ENCODE data around the gene BTN1A1.

The BTN1A1 gene

GRCh38 chr6:26552640-26553188, 52.6 kb downstream of the BTN1A1 start:
- DNase-seq (ENCODE audit: low spot score), result no peak
- in situ Hi-C loops (cut with MboI; ENCODE audit: low sequenced_read_pairs, unreplicated experiment), result loop anchor here (10.0 kb wide), 1 partner anchor 218 kb away; no protein-coding TSS in a partner anchor
- no peak for TF ChIP-seq CTCF (IDR thresholded peaks at IDR 0.05; ENCODE audit: borderline replicate concordance, control extremely low read depth, extremely low read depth, insufficient read depth, missing control alignments)

GRCh38 chr6:26553264-26553634, 53.1 kb downstream of the BTN1A1 start:
- TF ChIP-seq CTCF (IDR thresholded peaks at IDR 0.05; ENCODE audit: borderline replicate concordance, control extremely low read depth, extremely low read depth, insufficient read depth, missing control alignments), result no peak
- DNase-seq (ENCODE audit: low spot score), result peak; percentile 66
- in situ Hi-C loops (cut with MboI; ENCODE audit: low sequenced_read_pairs, unreplicated experiment), result loop anchor here (10.0 kb wide), 1 partner anchor 218 kb away; no protein-coding TSS in a partner anchor

GRCh38 chr6:26553635-26554446, 53.7 kb downstream of the BTN1A1 start:
- TF ChIP-seq CTCF (IDR thresholded peaks at IDR 0.05; ENCODE audit: borderline replicate concordance, control extremely low read depth, extremely low read depth, insufficient read depth, missing control alignments), result no peak
- in situ Hi-C loops (cut with MboI; ENCODE audit: low sequenced_read_pairs, unreplicated experiment), result loop anchor here (10.0 kb wide), 1 partner anchor 219 kb away; no protein-coding TSS in a partner anchor
- no peak for DNase-seq (ENCODE audit: low spot score)

GRCh38 chr6:26554447-26554696, 54.3 kb downstream of the BTN1A1 start:
- in situ Hi-C loops (cut with MboI; ENCODE audit: low sequenced_read_pairs, unreplicated experiment), result loop anchor here (10.0 kb wide), 1 partner anchor 220 kb away; no protein-coding TSS in a partner anchor
- no peak for DNase-seq (ENCODE audit: low spot score)
- no peak for TF ChIP-seq CTCF (IDR thresholded peaks at IDR 0.05; ENCODE audit: borderline replicate concordance, control extremely low read depth, extremely low read depth, insufficient read depth, missing control alignments)

- no peak for DNase-seq (ENCODE audit: low spot score)
- no peak for TF ChIP-seq CTCF (IDR thresholded peaks at IDR 0.05; ENCODE audit: borderline replicate concordance, control extremely low read depth, extremely low read depth, insufficient read depth, missing control alignments)
- in situ Hi-C loops (cut with MboI; ENCODE audit: low sequenced_read_pairs, unreplicated experiment), result loop anchor here (10.0 kb wide), 1 partner anchor 220 kb away; no protein-coding TSS in a partner anchor
These were observed 54.8 kb downstream of the BTN1A1 start for GRCh38 chr6:26554697-26555504.

GRCh38 chr6:26555505-26556262, 55.6 kb downstream of the BTN1A1 start:
- in situ Hi-C loops (cut with MboI; ENCODE audit: low sequenced_read_pairs, unreplicated experiment), result loop anchor here (10.0 kb wide), 1 partner anchor 221 kb away; no protein-coding TSS in a partner anchor
- no peak for DNase-seq (ENCODE audit: low spot score)
- no peak for TF ChIP-seq CTCF (IDR thresholded peaks at IDR 0.05; ENCODE audit: borderline replicate concordance, control extremely low read depth, extremely low read depth, insufficient read depth, missing control alignments)

Measured in GM13976 (cell line).